RWPE1 (cell line): ENCODE measurements around the gene BEST1.

Experiments
- CTCF ChIA-PET: fragments of 350-600 bp; sonication (Branson Sonifier 250); formaldehyde crosslinking; extraction: SDS; loops from one replicate; lab custom pipeline; 2021; lab: Yijun Ruan, JAX
- POLR2A ChIA-PET: fragments of 400-600 bp; formaldehyde crosslinking; extraction: SDS; loops from one replicate; lab custom pipeline; 2020; ENCODE audit warnings: antibody characterized with exemption; ENCODE audit not compliant: low non-redundant PET; lab: Yijun Ruan, JAX
- DNase-seq: peaks from one replicate; pipeline ENCODE4 v3.0.0; 2012; ENCODE audit warnings: low spot score
- H3K27ac ChIP-seq: fragments of 450-650 bp; 2 replicates; pipeline ENCODE4 v1.5.1; 2017
- TF ChIP-seq, protein P1 (sequence below): fragments of 450-650 bp; conservative IDR thresholded peaks from 2 replicates; pipeline ENCODE4 v1.5.1; 2017; ENCODE audit warnings: low read depth, mild to moderate bottlenecking

BEST1 gene

DNA sequence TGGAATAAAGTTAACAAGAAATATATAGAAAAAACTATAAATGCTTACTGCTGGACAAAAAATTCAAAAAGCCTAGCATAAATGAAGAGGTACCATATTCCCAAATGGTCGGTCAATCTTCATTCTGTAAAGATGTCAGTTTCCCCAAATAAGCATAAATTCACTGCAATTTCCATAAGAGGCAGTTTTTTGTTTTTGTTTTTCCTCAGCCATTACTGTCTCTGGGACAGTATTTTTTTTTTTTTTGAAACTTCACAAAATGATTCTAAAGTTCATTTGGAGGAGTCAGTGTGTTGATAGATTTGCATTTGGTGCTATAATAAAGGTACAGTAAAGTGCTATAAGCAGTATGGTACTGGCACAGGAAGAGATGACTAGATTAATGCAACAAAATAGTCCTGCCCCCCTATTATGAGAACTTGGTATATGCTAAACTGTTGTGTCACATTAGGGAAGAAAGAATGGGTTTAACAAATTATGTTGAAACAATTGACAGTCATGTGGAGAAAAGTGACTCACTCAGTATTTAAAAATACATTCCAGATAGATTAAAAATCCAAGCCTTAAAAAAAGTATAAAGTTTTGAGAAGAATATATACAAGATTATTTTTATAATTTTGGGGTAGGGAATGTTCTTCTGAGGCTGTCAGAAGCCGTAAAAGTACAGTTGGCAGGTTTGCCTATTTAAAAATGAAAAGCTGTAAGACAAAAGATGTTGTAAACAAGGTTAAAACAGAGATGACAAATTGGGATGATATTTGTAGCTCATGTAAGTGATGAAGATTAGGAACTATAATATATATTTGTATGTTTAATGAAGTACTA, 19.9 kb downstream of the BEST1 start:
- peak; percentile 74 for DNase-seq
- ChIA-PET POLR2A (interaction anchor here (0.6 kb wide), 1 partner anchor 10 kb away, joined by 3 read pairs; no protein-coding TSS in a partner anchor), CTCF (interaction anchor here (0.5 to 0.8 kb wide), 6 partner anchors 9 to 151 kb away, joined by 3 to 8 read pairs (median 4); no protein-coding TSS in a partner anchor)
- TF ChIP-seq, protein P1, sequence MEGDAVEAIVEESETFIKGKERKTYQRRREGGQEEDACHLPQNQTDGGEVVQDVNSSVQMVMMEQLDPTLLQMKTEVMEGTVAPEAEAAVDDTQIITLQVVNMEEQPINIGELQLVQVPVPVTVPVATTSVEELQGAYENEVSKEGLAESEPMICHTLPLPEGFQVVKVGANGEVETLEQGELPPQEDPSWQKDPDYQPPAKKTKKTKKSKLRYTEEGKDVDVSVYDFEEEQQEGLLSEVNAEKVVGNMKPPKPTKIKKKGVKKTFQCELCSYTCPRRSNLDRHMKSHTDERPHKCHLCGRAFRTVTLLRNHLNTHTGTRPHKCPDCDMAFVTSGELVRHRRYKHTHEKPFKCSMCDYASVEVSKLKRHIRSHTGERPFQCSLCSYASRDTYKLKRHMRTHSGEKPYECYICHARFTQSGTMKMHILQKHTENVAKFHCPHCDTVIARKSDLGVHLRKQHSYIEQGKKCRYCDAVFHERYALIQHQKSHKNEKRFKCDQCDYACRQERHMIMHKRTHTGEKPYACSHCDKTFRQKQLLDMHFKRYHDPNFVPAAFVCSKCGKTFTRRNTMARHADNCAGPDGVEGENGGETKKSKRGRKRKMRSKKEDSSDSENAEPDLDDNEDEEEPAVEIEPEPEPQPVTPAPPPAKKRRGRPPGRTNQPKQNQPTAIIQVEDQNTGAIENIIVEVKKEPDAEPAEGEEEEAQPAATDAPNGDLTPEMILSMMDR: no peak
- peak overlapping the region; percentile 100 for H3K27ac ChIP-seq

DNA sequence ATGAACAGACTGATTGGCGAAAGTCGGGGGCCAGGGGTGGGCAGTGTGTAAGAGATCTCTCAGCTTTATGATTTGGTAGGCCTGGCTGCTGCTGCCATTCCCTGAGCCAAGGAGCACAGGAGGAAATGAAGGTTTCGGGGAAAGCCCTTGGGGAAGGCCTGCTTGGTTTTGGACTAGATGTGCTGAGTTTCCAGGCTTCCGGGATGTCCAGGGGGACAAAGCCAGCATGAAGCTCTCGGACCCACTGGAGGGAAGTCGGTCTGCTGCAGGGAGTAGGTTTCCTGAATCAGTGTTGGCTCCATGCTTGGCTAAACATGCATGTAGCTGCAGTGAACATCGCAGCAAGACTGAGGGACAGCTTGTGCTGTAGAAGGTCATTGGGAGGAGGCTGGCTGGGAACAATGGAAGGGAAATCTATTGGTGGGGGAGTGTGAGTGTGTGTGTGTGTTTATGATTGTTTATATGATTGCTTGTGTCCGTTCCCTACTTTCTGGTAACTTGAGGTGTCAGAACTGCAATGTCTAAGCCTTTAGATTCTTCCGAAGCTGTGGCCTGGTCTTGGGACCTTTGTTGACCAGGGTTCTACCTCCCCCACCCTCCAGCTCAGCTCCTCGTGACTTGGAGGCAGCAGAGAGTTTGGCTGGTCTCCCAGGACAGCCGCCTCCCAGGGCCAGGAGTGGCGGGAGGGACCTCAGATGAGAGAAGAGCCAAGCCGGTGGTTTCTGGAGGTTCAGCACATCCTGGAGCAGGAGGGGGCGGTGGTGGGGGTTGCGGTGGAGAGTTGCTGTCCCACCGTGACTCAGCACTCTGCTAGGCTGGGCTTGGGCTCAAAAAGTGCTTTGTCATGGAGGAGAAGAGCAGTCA, 21.3 kb downstream of the BEST1 start:
- CTCF ChIA-PET: interaction anchor here (0.5 to 1.7 kb wide), 5 partner anchors 54 to 160 kb away, joined by 3 to 4 read pairs (median 3); no protein-coding TSS in a partner anchor
- peak overlapping the region; percentile 100 for H3K27ac ChIP-seq
- POLR2A ChIA-PET: interaction anchor here (0.7 kb wide), 1 partner anchor 222 kb away, joined by 3 read pairs; no protein-coding TSS in a partner anchor
- peak; percentile 84 for DNase-seq
- TF ChIP-seq, protein P1: no peak

DNA sequence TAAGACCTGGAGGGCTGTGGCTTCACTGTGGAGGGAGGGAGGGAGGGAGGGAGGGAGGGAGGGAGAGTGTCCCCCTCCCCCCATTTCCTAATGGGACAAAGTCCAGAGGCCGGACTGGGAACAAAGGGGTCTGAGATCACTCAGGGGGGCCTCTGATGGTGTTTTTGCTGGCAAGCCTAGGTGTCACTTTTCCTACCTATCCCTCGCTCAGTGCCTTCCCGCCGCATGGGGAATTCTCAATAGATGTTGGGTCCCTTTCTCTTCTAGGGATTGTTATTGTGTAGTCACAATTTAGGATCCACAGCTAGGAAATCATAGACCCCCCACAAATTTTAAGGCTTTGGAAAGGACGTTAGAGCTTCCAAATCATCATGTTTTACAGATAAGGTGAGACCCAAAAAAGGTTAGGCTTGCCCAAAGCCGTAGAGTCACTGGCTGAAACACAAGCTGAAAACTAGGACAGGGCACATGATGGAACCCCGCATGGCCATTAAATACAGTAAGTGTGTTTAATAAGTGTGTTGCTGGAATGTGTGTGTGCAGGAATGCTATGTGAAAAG, 22.0 kb downstream of the BEST1 start:
- H3K27ac ChIP-seq: peak overlapping the region; percentile 100
- TF ChIP-seq, protein P1: no peak
- CTCF ChIA-PET: interaction anchor here (0.6 to 1.7 kb wide), 3 partner anchors 25 to 144 kb away, joined by 3 to 4 read pairs (median 3); no protein-coding TSS in a partner anchor
- DNase-seq: no peak
- POLR2A ChIA-PET: no interaction called here

DNA sequence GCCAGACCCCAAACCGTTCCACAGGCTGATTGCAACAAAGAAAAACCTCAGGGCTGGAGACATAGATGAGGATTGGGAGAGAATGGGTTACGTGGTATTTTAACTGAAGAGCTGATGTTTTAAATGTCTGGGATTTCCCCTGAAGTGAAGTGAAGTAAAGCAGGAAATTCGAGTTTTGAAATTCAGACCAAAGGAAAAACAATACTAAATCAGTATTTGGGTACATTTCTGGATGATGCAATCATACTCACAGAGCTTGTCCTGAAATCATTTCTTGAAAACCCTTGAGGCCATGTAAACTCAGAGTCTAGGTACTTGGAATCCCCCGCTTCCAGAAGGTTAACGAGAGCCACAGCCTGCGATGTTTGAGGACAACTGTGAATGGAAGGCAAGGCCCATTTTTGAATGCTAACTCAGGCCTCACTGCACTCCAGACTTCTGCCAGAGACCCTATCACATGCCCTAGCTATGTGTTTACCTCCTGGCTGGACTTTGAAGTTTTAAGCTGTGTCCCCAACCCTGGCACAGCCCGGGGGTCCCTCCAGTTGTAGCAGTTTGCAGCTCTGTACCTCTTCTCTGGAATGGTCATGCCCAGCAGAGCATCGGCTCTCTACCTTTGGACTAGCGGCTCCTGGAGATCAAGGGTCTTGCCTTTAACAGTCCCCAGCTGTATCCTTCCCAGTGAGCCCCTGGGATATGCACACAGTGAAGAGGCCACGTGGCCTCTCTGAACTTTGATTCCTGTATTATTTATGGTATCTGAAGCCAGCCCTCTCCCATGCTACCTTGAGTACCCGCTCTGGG, 22.7 kb downstream of the BEST1 start:
- H3K27ac ChIP-seq: peak overlapping the region; percentile 100
- TF ChIP-seq, protein P1: no peak
- POLR2A ChIA-PET: no interaction called here
- DNase-seq: peak; percentile 62
- CTCF ChIA-PET: interaction anchor here (0.7 to 1.7 kb wide), 2 partner anchors 25 to 81 kb away, joined by 3 to 4 read pairs; no protein-coding TSS in a partner anchor

DNA sequence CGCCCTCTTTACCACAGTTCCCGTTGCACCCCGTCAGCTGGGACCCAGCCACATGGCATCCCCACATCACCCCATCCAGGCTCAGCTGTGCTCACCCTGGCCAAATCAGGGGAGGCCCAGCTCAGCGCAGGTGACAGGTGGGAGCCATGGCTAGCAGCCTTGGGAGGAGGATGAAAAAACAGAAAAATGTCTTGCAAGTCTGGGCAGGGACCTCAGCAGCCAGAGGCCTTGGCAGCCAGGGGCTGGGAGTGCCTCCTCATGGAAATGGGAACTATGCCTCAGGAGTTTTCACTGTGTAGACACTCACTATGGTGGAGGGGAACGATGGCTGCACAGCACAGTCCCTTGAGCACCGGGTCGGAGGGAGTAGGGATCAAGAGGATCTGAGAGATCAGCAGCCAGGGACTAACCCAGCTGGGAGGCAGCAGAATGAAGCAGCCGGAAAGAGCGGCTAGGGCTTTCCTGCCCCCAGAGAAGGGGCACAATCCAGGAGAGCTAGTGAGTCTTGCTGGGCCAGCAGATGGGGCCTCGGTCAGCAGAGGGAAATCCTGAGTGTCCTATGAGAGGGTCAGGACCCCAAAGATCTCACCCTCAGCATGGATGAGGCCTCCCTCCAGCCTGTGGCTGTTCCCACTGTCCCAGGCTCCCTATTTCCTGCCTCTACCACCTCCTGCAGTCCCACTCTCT, 23.5 kb downstream of the BEST1 start:
- TF ChIP-seq, protein P1: no peak; the same call in 1 of the 2 replicates
- ChIA-PET CTCF (interaction anchor here (1.0 kb wide), 1 partner anchor 10 kb away, joined by 3 read pairs; no protein-coding TSS in a partner anchor), POLR2A (no interaction called here)
- peak; percentile 67 for DNase-seq
- H3K27ac ChIP-seq: peak overlapping the region; percentile 100
